Forelimb muscle (tissue), 1 donor: ENCODE measurements around the gene ZNF839. TPM values are rescaled to one million over a fixed set of nuclear protein-coding genes. Genes with fewer than 3 reads are reported as not detected.

Source experiments
- DNase-seq: peaks from one replicate; pipeline ENCODE4 v3.0.0-alpha.2; 2013; ENCODE audit warnings: low read depth
- polyA plus RNA-seq: library from polyadenylated mRNA; unstranded; fragments of 120-200 nt; gene quantifications from one replicate; pipeline ENCODE4 v1.2.1, GENCODE V29; 2013; ENCODE audit not compliant: insufficient read length

The ZNF839 gene
- polyA plus RNA-seq, 1 donor = 11.6 TPM

DNA sequence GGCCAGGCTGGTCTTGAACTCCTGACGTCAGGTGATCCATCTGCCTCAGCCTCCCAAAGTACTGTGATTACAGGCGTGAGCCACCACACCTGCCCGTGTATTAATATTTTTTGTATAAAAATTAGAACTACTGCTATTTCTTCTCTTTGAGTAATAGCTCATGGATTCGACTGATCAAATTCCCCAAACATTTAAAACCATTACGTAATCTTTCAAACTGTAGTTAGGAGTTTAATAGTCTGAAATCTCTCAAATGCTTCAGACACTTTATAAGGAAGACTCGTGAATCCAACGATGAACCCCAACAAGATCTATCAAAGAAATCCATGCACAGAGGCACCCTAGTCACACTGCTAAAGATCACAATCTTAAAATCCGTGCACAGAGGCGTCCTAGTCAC is 59.3 kb downstream of the ZNF839 start:
- DNase-seq = no peak

GRCh38 chr14:102387086-102387485 is 67.5 kb downstream of the ZNF839 start:
- no peak for DNase-seq

DNA sequence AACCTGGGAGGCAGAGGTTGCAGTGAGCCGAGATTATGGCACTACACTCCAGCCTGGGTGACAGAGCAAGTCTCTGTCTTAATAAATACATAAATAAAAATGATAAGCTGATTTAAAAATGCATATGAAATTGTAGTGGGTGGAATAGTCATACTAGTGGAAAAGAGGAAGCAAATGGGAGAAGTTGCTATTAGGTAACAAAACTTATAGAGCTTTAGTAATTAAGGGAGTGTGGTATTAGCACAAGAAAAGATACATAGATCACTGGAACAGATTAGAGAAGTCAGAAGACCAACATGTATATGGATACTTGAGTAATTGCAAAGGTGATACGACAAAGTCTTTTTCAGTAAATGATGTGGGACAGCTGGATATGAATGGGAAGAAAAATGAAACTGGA is 69.7 kb downstream of the ZNF839 start:
- no peak for DNase-seq

DNA sequence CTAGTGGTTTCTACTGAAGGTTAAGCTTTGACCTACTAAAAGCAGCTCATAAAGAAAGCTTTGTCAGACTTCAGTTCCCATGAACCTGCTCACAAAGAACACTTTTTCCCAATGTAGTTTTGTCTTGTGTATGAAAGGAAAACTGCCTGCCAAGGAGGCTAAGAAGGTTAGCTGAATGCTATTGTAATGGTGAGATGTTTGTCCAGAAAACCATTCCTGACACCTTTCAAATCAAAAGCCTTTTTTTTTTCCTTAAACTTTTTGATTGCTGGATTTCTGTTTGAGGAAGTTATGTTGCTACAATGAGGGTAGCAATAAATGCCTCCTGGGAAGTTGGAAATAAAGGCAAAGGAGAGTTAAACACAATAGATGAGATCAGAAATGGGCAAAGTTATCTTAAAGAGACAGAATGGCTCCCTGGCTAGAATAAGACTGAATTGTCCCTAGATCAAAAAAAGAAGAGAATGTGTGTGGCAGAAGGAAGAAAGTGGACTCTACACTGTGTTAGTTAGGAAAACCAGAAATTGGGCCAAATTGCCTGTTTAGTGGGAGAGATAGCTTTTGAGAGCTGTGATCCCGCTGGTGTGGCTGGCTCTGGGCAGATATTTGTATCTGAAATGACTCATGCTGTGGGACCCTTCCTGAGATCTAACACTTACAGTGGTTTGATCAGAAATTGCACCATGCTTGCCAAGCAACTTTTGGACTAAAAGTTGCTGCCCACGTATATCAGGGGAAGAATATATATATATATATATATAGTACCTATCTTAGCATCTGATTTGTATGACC is 70.7 kb downstream of the ZNF839 start:
- DNase-seq = no peak

Other genes with a start within 250 kb of the ZNF839 start
- gene HSP90AA1, start 232.7 kb upstream of the ZNF839 start, polyA plus RNA-seq = 286 TPM
- 23.2 TPM for gene WDR20, start 179.8 kb upstream of the ZNF839 start, polyA plus RNA-seq
- gene MOK, start 14.6 kb upstream of the ZNF839 start, polyA plus RNA-seq = 8.6 TPM
- gene CINP, start 43.1 kb downstream of the ZNF839 start, polyA plus RNA-seq = 31.8 TPM
- 12.1 TPM for gene TECPR2, start 43.2 kb downstream of the ZNF839 start, polyA plus RNA-seq
- 26.4 TPM for gene ANKRD9, start 190.0 kb downstream of the ZNF839 start, polyA plus RNA-seq